Stimulated activated CD8-positive, alpha-beta memory T cell treated with anti-CD3 and anti-CD28 coated beads, Interleukin-4, amount 100 ng/mL, for 1 hour (primary cell): Measurements from ENCODE around the gene ST3GAL4.
"Not testable (repeated sequence)": the region's sequence is repeated elsewhere in the genome, so short reads cannot be mapped to it uniquely, and the experiment has no call there.

ENCODE experiments used
- DNase-seq, 2 donors: peaks; one replicate each; pipeline ENCODE4 v3.0.0-alpha.2; 2020; ENCODE audit warnings: low read depth in 2 of 2, low spot score in 1 of 2

The ST3GAL4 gene

GRCh38 chr11:126355324-126355925 lies at the start of gene ST3GAL4:
ST3GAL4 (plus strand) TSS chr11:126355686; CDS start chr11:126406156, 50,470 bp downstream.
- DNase-seq = peak; percentile 19 to 40

GRCh38 chr11:126305699-126306098 lies 49.8 kb upstream of the ST3GAL4 start:
- DNase-seq = no peak

- DNase-seq = no peak
Observed at GRCh38 chr11:126307706-126308105, 47.8 kb upstream of the ST3GAL4 start.

GRCh38 chr11:126308271-126308671 lies 47.2 kb upstream of the ST3GAL4 start:
- DNase-seq = no peak

GRCh38 chr11:126308771-126309170 lies 46.7 kb upstream of the ST3GAL4 start:
- DNase-seq = not testable (repeated sequence)

GRCh38 chr11:126310200-126310991 lies 45.1 kb upstream of the ST3GAL4 start:
- DNase-seq = peak in 1 of 2 donors; percentile 41

GRCh38 chr11:126310992-126311310 lies 44.5 kb upstream of the ST3GAL4 start:
- DNase-seq = no peak

- DNase-seq = no peak
Observed at GRCh38 chr11:126311401-126312291, 43.8 kb upstream of the ST3GAL4 start.

GRCh38 chr11:126312961-126313360 lies 42.5 kb upstream of the ST3GAL4 start:
- no peak for DNase-seq

GRCh38 chr11:126313826-126314225 lies 41.7 kb upstream of the ST3GAL4 start:
- DNase-seq = no peak

GRCh38 chr11:126317432-126317755 lies 38.1 kb upstream of the ST3GAL4 start:
- no peak for DNase-seq

- DNase-seq = no peak
Observed at GRCh38 chr11:126317756-126318573, 37.5 kb upstream of the ST3GAL4 start.

GRCh38 chr11:126318574-126319373 lies 36.7 kb upstream of the ST3GAL4 start:
- DNase-seq = no peak

GRCh38 chr11:126319374-126319740 lies 36.1 kb upstream of the ST3GAL4 start:
- DNase-seq = no peak

GRCh38 chr11:126322996-126323395 lies 32.5 kb upstream of the ST3GAL4 start:
- DNase-seq = no peak

- no peak for DNase-seq
Observed at GRCh38 chr11:126327281-126328000, 28.0 kb upstream of the ST3GAL4 start.

GRCh38 chr11:126328001-126328390 lies 27.5 kb upstream of the ST3GAL4 start:
- no peak for DNase-seq

GRCh38 chr11:126328444-126328843 lies 27.0 kb upstream of the ST3GAL4 start:
- DNase-seq = no peak

GRCh38 chr11:126328938-126329643 lies 26.4 kb upstream of the ST3GAL4 start:
- no peak for DNase-seq
